Uterus (tissue), 2 donors: ENCODE results near the gene GNB5.

Source experiments
- POLR2A ChIP-seq, 2 donors: fragments of 450-650 bp; IDR thresholded peaks; one replicate each; pipeline ENCODE4 v1.6.1; 2016; ENCODE audit warnings: antibody characterized with exemption in 2 of 2, mild to moderate bottlenecking in 1 of 2, moderate library complexity in 1 of 2
- TF ChIP-seq, protein P1 (sequence below), 4 experiments: fragments of 200-600 bp in 2 of 4; fragments of 450-650 bp in 2 of 4; sonication (generic) in 2 of 4; IDR thresholded peaks; one replicate each; pipeline ENCODE4 v1.5.1; 2016 to 2019; ENCODE audit warnings: antibody characterized with exemption in 4 of 4, mild to moderate bottlenecking in 2 of 4, moderate library complexity in 1 of 4

DNA sequence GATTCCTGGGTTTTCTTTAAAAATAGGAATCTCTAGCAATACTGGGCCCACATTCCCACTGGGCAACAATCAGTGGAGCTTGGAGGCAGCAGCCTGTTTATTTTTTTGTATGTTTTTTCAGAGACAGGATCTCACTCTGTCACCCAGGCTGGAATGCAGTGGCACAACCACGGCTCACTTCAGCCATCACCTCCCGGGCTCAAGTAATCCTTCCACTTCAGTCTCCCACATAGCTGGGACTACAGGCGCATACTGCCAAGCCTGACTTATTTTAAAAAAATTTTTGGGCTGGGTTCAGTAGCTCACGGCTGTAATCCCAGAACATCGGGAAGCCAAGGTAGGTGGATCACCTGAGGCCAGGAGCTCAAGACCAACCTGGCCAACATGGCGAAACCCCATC lies 29.1 kb upstream of the GNB5 start:
- TF ChIP-seq, protein P1, sequence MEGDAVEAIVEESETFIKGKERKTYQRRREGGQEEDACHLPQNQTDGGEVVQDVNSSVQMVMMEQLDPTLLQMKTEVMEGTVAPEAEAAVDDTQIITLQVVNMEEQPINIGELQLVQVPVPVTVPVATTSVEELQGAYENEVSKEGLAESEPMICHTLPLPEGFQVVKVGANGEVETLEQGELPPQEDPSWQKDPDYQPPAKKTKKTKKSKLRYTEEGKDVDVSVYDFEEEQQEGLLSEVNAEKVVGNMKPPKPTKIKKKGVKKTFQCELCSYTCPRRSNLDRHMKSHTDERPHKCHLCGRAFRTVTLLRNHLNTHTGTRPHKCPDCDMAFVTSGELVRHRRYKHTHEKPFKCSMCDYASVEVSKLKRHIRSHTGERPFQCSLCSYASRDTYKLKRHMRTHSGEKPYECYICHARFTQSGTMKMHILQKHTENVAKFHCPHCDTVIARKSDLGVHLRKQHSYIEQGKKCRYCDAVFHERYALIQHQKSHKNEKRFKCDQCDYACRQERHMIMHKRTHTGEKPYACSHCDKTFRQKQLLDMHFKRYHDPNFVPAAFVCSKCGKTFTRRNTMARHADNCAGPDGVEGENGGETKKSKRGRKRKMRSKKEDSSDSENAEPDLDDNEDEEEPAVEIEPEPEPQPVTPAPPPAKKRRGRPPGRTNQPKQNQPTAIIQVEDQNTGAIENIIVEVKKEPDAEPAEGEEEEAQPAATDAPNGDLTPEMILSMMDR (IDR thresholded peaks at IDR 0.05), result no peak
- TF ChIP-seq POLR2A (IDR thresholded peaks at IDR 0.05), result no peak
